Measurements from ENCODE around the gene POU6F2.

Gene POU6F2

DNA sequence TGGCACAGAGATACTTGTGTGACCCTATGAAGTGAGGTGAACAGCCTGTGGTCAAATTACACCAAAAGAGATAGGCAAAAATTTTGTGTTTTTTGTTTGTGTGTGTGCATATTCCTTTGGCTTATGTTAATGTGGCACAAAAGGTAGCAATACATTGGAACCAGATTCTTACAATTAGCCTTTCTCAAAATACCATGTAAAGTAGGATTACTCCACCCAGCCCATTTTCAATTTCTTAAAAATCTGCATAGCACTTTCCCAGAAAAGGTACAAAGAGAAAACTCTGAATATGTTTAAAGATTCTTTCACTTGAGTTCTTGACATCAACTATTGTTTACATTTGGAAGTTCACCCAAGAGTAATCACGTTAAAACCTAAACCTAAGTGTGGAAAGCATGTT is 431.2 kb downstream of the POU6F2 start:
- Histone ChIP-seq H4K8ac (ENCODE audit: low read depth, low read length) (no peak overlapping the region), H3K23ac (ENCODE audit: low read length) (no peak overlapping the region), H3K4me2 (ENCODE audit: low read length) (no peak overlapping the region), H2BK120ac (ENCODE audit: low read depth, low read length) (no peak overlapping the region), H4K5ac (ENCODE audit: low read length) (no peak overlapping the region), H3K56ac (ENCODE audit: low read length) (no peak overlapping the region), H3K27ac (ENCODE audit: low read depth, low read length) (no peak overlapping the region), H2BK5ac (ENCODE audit: low read length) (no peak overlapping the region), H3K79me2 (ENCODE audit: control insufficient read depth, insufficient read depth, low read length) (no peaks in the 10 kb centered on the region), H2BK15ac (replicated peaks; ENCODE audit: low read depth) (no peak overlapping the region), H3K4ac (ENCODE audit: low read depth, low read length) (no peak overlapping the region), H3K18ac (ENCODE audit: low read length) (no peak overlapping the region), H3K4me3 (ENCODE audit: low read length) (no peak overlapping the region), H3K27me3 (ENCODE audit: insufficient read depth, low read length, poor library complexity) (no peaks in the 10 kb centered on the region), H3K36me3 (ENCODE audit: control insufficient read depth, insufficient read depth, low read length) (no peaks in the 10 kb centered on the region), H3K4me1 (ENCODE audit: control insufficient read depth, low read depth, low read length) (no peaks in the 10 kb centered on the region), H3K79me1 (ENCODE audit: low read length) (no peaks in the 10 kb centered on the region), H3K9ac (ENCODE audit: low read length) (no peak overlapping the region), H2AK5ac (ENCODE audit: low read length) (no peak overlapping the region)
- WGBS (ENCODE audit: extremely low coverage, insufficient coverage, low lambda C conversion rate): no CpG with 5 or more reads among the region's 1 CpG
- no peak for DNase-seq

DNA sequence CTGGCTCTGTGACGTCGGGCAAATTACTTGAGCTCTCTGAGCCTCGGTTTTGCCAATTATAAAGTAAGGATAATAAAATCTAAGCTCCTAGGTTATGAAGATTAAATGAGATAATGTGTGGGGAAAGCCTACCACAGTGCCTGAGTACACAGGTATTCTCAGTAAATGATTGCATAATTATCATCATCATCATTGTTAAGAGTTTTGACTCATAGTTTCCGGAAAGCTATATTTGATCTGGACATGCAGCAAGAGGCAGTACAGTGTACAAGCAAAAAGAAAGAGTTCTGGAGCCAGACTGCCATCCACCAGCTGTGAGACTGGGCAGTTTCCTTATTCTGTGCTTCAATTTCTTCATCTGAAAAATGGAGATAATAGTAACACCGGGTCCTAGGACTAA is 432.9 kb downstream of the POU6F2 start:
- DNase-seq: no peak
- H2BK120ac ChIP-seq (ENCODE audit: low read depth, low read length): no peak overlapping the region
- no peak overlapping the region for H3K4me2 ChIP-seq (ENCODE audit: low read length)
- H2AK5ac ChIP-seq (ENCODE audit: low read length): no peak overlapping the region
- no peaks in the 10 kb centered on the region for H3K4me1 ChIP-seq (ENCODE audit: control insufficient read depth, low read depth, low read length)
- no peaks in the 10 kb centered on the region for H3K27me3 ChIP-seq (ENCODE audit: insufficient read depth, low read length, poor library complexity)
- H2BK5ac ChIP-seq (ENCODE audit: low read length): no peak overlapping the region
- H4K5ac ChIP-seq (ENCODE audit: low read length): no peak overlapping the region
- H2BK15ac ChIP-seq (replicated peaks; ENCODE audit: low read depth): no peak overlapping the region
- no peak overlapping the region for H3K23ac ChIP-seq (ENCODE audit: low read length)
- no peaks in the 10 kb centered on the region for H3K79me1 ChIP-seq (ENCODE audit: low read length)
- H3K56ac ChIP-seq (ENCODE audit: low read length): no peak overlapping the region
- no peaks in the 10 kb centered on the region for H3K36me3 ChIP-seq (ENCODE audit: control insufficient read depth, insufficient read depth, low read length)
- no peak overlapping the region for H3K27ac ChIP-seq (ENCODE audit: low read depth, low read length)
- WGBS (ENCODE audit: extremely low coverage, insufficient coverage, low lambda C conversion rate): no CpG with 5 or more reads among the region's 5 CpGs
- no peak overlapping the region for H3K9ac ChIP-seq (ENCODE audit: low read length)
- H3K79me2 ChIP-seq (ENCODE audit: control insufficient read depth, insufficient read depth, low read length): no peaks in the 10 kb centered on the region
- no peak overlapping the region for H3K18ac ChIP-seq (ENCODE audit: low read length)
- H4K8ac ChIP-seq (ENCODE audit: low read depth, low read length): no peak overlapping the region
- H3K4me3 ChIP-seq (ENCODE audit: low read length): no peak overlapping the region
- H3K4ac ChIP-seq (ENCODE audit: low read depth, low read length): no peak overlapping the region

DNA sequence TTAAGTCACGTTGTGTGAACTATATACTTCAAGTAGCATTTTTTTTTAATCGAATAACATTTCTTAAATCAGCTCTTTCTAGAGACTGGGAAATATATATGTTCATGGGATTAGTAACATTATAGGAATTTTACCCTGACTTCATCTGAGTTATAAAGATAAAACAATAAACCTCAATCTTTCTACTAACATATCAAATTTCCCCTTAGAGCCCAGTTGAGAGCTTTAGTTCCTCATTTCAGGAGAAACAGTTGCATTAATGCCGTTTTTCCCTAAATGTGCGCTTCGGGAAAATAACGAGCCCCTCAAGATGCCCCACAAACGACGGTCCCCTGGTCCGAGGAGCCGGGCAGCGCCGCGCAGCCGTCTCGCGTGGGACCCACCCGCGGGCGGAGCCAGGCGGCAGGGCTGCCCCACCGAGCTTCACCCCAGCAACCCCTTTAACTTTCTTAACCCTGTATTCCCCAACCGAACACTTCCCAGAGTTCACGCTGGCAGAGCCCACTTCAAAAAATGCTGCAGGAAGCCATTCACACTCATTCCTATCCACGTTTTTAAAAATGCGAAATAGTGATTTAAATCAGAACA is 436.0 kb downstream of the POU6F2 start:
- H4K5ac ChIP-seq (ENCODE audit: low read length): no peak overlapping the region
- H3K27me3 ChIP-seq (ENCODE audit: insufficient read depth, low read length, poor library complexity): no peaks in the 10 kb centered on the region
- H2BK15ac ChIP-seq (replicated peaks; ENCODE audit: low read depth): no peak overlapping the region
- no peak overlapping the region for H2BK120ac ChIP-seq (ENCODE audit: low read depth, low read length)
- H3K4me3 ChIP-seq (ENCODE audit: low read length): peak overlapping the region; percentile 72
- peak overlapping the region; percentile 90 for H3K4me2 ChIP-seq (ENCODE audit: low read length)
- no peak for DNase-seq
- WGBS (ENCODE audit: extremely low coverage, insufficient coverage, low lambda C conversion rate): no CpG with 5 or more reads among the region's 25 CpGs
- no peaks in the 10 kb centered on the region for H3K79me2 ChIP-seq (ENCODE audit: control insufficient read depth, insufficient read depth, low read length)
- H2AK5ac ChIP-seq (ENCODE audit: low read length): no peak overlapping the region
- no peaks in the 10 kb centered on the region for H3K36me3 ChIP-seq (ENCODE audit: control insufficient read depth, insufficient read depth, low read length)
- H2BK5ac ChIP-seq (ENCODE audit: low read length): peak overlapping the region; percentile 30
- H3K79me1 ChIP-seq (ENCODE audit: low read length): no peaks in the 10 kb centered on the region
- H3K18ac ChIP-seq (ENCODE audit: low read length): peak overlapping the region; percentile 56
- H4K8ac ChIP-seq (ENCODE audit: low read depth, low read length): peak overlapping the region; percentile 68
- H3K4ac ChIP-seq (ENCODE audit: low read depth, low read length): no peak overlapping the region
- no peaks in the 10 kb centered on the region for H3K4me1 ChIP-seq (ENCODE audit: control insufficient read depth, low read depth, low read length)
- H3K56ac ChIP-seq (ENCODE audit: low read length): peak overlapping the region; percentile 86
- H3K23ac ChIP-seq (ENCODE audit: low read length): no peak overlapping the region
- H3K9ac ChIP-seq (ENCODE audit: low read length): peak overlapping the region; percentile 81
- no peak overlapping the region for H3K27ac ChIP-seq (ENCODE audit: low read depth, low read length)

DNA sequence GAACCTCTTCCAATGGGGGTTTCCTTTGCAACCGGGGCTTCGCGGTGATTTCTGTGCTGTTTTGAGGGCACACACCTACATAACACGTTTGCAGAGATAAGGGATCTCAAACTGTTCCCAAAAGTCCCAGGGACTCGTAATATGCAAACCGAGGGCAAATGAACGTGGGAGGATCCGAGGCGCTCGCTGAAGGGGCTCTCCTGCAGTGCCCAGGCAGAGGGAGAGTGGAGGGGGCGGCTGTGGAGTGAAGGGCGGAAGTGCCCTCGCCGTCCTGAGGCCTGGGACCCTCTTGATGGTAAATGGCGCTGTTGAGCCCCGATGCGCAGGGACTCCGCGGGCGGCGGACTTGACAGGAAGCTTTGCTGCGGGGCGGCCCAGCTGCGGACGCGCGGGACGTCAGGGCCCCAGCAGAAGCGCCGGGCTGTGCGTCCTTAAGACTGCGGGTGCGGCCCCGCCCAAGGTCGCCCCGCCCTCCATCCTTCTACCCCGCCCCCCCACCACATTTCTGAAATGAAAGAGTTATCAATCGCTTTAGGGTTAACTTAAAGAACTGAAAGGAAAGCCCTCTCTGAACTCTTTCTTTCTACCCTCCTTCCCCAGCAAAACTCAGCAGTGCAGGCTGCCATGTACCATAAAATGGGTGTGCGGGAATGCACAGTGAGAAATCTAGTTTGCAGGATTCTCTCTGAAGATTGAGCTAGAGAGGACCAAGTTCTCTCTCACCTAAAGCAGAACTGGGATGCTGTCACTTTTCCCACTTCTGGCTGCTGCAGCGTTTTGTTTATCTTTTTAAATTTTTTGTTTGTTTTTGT is 436.7 kb downstream of the POU6F2 start:
- Histone ChIP-seq H2AK5ac (ENCODE audit: low read length) (no peak overlapping the region), H4K8ac (ENCODE audit: low read depth, low read length) (peak overlapping the region; percentile 41), H3K79me1 (ENCODE audit: low read length) (no peaks in the 10 kb centered on the region), H2BK120ac (ENCODE audit: low read depth, low read length) (no peak overlapping the region), H3K27ac (ENCODE audit: low read depth, low read length) (no peak overlapping the region), H3K79me2 (ENCODE audit: control insufficient read depth, insufficient read depth, low read length) (no peaks in the 10 kb centered on the region), H3K4me3 (ENCODE audit: low read length) (peak overlapping the region; percentile 72), H3K56ac (ENCODE audit: low read length) (peak overlapping the region; percentile 86), H2BK15ac (replicated peaks; ENCODE audit: low read depth) (no peak overlapping the region), H3K9ac (ENCODE audit: low read length) (peak overlapping the region; percentile 81), H4K5ac (ENCODE audit: low read length) (no peak overlapping the region), H3K18ac (ENCODE audit: low read length) (no peak overlapping the region), H3K27me3 (ENCODE audit: insufficient read depth, low read length, poor library complexity) (no peaks in the 10 kb centered on the region), H3K23ac (ENCODE audit: low read length) (no peak overlapping the region), H3K4ac (ENCODE audit: low read depth, low read length) (no peak overlapping the region), H3K4me1 (ENCODE audit: control insufficient read depth, low read depth, low read length) (no peaks in the 10 kb centered on the region), H2BK5ac (ENCODE audit: low read length) (peak overlapping the region; percentile 30), H3K4me2 (ENCODE audit: low read length) (peak overlapping the region; percentile 90), H3K36me3 (ENCODE audit: control insufficient read depth, insufficient read depth, low read length) (no peaks in the 10 kb centered on the region)
- peak; percentile 87 for DNase-seq
- no CpG with 5 or more reads among the region's 40 CpGs for WGBS (ENCODE audit: extremely low coverage, insufficient coverage, low lambda C conversion rate)

DNA sequence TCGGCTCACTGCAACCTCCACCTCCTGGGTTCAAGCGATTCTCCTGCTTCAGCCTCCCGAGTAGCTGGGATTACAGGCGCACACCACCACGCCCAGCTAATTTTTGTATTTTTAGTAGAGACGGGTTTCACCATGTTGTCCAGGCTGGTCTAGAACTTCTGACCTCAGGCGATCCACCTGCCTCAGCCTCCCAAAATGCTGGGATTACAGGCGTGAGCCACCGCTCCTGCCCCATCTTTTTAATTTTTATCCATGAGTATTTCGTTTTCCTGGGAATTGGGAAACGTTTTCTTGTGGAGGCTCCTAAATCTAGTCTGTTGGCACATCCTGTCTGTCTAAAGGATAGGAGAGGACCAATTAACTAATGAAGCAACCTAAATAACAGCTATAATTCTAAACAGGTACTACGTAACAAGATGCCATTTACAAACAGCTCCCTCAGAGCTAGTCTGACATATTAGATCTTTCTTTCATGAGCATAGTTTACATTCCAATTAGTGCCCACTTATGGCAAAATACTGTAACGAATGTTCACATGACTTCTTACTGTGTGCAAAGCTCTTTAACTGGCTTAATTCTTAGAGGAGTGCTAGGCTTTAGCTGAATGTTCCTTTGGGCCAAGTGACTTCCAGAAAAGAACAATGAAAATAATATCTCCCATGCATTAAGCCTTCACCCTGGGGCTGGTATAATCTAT is 437.5 kb downstream of the POU6F2 start:
- H3K27me3 ChIP-seq (ENCODE audit: insufficient read depth, low read length, poor library complexity): no peaks in the 10 kb centered on the region
- no peaks in the 10 kb centered on the region for H3K36me3 ChIP-seq (ENCODE audit: control insufficient read depth, insufficient read depth, low read length)
- no peak for DNase-seq
- H3K9ac ChIP-seq (ENCODE audit: low read length): no peak overlapping the region
- H4K8ac ChIP-seq (ENCODE audit: low read depth, low read length): no peak overlapping the region
- H3K79me2 ChIP-seq (ENCODE audit: control insufficient read depth, insufficient read depth, low read length): no peaks in the 10 kb centered on the region
- no peak overlapping the region for H4K5ac ChIP-seq (ENCODE audit: low read length)
- no peak overlapping the region for H3K4me2 ChIP-seq (ENCODE audit: low read length)
- no peak overlapping the region for H3K56ac ChIP-seq (ENCODE audit: low read length)
- no peak overlapping the region for H3K27ac ChIP-seq (ENCODE audit: low read depth, low read length)
- no peak overlapping the region for H2AK5ac ChIP-seq (ENCODE audit: low read length)
- H3K79me1 ChIP-seq (ENCODE audit: low read length): no peaks in the 10 kb centered on the region
- no peak overlapping the region for H2BK15ac ChIP-seq (replicated peaks; ENCODE audit: low read depth)
- H3K4me1 ChIP-seq (ENCODE audit: control insufficient read depth, low read depth, low read length): no peaks in the 10 kb centered on the region
- WGBS (ENCODE audit: extremely low coverage, insufficient coverage, low lambda C conversion rate): no CpG with 5 or more reads among the region's 13 CpGs
- H3K18ac ChIP-seq (ENCODE audit: low read length): no peak overlapping the region
- H2BK120ac ChIP-seq (ENCODE audit: low read depth, low read length): no peak overlapping the region
- no peak overlapping the region for H3K4ac ChIP-seq (ENCODE audit: low read depth, low read length)
- H2BK5ac ChIP-seq (ENCODE audit: low read length): no peak overlapping the region
- H3K4me3 ChIP-seq (ENCODE audit: low read length): no peak overlapping the region
- no peak overlapping the region for H3K23ac ChIP-seq (ENCODE audit: low read length)
